ENCODE measurements around the gene HEG1.

- no peak for TF ChIP-seq EP300 (IDR thresholded peaks at IDR 0.05; ENCODE audit: borderline replicate concordance)
- TF ChIP-seq, protein P1, sequence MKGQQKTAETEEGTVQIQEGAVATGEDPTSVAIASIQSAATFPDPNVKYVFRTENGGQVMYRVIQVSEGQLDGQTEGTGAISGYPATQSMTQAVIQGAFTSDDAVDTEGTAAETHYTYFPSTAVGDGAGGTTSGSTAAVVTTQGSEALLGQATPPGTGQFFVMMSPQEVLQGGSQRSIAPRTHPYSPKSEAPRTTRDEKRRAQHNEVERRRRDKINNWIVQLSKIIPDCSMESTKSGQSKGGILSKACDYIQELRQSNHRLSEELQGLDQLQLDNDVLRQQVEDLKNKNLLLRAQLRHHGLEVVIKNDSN (IDR thresholded peaks at IDR 0.05), result no peak
- TF ChIP-seq, protein P2, sequence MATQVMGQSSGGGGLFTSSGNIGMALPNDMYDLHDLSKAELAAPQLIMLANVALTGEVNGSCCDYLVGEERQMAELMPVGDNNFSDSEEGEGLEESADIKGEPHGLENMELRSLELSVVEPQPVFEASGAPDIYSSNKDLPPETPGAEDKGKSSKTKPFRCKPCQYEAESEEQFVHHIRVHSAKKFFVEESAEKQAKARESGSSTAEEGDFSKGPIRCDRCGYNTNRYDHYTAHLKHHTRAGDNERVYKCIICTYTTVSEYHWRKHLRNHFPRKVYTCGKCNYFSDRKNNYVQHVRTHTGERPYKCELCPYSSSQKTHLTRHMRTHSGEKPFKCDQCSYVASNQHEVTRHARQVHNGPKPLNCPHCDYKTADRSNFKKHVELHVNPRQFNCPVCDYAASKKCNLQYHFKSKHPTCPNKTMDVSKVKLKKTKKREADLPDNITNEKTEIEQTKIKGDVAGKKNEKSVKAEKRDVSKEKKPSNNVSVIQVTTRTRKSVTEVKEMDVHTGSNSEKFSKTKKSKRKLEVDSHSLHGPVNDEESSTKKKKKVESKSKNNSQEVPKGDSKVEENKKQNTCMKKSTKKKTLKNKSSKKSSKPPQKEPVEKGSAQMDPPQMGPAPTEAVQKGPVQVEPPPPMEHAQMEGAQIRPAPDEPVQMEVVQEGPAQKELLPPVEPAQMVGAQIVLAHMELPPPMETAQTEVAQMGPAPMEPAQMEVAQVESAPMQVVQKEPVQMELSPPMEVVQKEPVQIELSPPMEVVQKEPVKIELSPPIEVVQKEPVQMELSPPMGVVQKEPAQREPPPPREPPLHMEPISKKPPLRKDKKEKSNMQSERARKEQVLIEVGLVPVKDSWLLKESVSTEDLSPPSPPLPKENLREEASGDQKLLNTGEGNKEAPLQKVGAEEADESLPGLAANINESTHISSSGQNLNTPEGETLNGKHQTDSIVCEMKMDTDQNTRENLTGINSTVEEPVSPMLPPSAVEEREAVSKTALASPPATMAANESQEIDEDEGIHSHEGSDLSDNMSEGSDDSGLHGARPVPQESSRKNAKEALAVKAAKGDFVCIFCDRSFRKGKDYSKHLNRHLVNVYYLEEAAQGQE (IDR thresholded peaks at IDR 0.05; ENCODE audit: low read depth), result no peak
- no peak for TF ChIP-seq ZBTB7A (IDR thresholded peaks at IDR 0.05; ENCODE audit: low read depth)
- TF ChIP-seq TAF1 (IDR thresholded peaks at IDR 0.05; ENCODE audit: low read depth), result no peak
- no peak for TF ChIP-seq YY1 (IDR thresholded peaks at IDR 0.05; ENCODE audit: low read depth)
- TF ChIP-seq TCF12 (IDR thresholded peaks at IDR 0.05; ENCODE audit: low read depth), result no peak
- TF ChIP-seq, protein P3, sequence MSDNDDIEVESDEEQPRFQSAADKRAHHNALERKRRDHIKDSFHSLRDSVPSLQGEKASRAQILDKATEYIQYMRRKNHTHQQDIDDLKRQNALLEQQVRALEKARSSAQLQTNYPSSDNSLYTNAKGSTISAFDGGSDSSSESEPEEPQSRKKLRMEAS (IDR thresholded peaks at IDR 0.05), result no peak
- TF ChIP-seq RAD21 (IDR thresholded peaks at IDR 0.05; ENCODE audit: low read depth), result no peak
- TF ChIP-seq TEAD4 (IDR thresholded peaks at IDR 0.05), result no peak
Measured at GRCh38 chr3:124981472-124981871, 74.3 kb downstream of the HEG1 start.
